Measurements from ENCODE around the gene GSC.

Gene GSC

DNA sequence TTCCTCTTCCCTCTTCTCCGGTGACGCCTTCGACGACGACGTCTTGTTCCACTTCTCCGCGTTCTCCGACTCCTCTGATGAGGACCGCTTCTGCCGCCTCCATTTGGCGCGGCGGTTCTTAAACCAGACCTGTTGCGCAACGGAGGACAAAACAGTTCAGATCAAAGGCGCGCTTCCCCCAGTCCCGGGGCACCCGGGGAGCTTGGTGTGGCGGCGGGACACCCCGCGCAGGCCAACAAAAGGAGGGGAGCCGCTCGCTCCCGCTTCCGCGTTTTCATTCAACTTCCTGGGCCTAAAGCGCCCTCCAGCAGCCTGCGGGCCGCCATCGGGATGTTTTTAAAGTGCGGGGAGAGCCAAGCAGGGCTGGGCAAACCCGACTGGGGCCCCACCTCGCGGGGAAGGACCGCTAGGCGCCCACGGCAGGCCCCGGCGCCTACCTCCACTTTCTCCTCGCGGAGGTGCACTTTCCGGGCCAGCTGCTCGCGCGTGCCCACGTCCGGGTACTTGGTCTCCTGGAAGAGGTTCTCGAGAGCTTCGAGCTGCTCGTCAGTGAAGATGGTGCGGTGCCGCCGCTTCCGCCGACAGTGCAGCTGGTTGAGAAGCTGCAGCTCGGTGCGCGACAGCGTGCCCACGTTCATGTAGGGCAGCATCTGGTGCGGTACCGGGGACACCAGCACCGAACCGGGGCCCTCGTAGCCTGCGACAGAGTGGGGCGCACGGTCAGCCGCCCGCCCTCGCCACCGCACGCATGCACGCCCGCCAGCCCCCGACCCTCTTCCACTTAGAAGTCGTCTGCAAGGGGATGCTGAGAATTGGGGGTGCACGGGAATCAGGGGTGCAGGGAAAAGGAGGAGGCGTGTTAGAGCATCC, 1.2 kb downstream of the GSC start:
- Mint-ChIP-seq H3K4me1 (ENCODE audit: low read depth in 2 of 2) (peaks cover 8 to 14% of the 10 kb centered on the region in 2 donors), H3K9me3 (no peaks in the 10 kb centered on the region), H3K27ac (peak overlapping the region in 1 of 2 donors; percentile 82), H3K36me3 (ENCODE audit: insufficient read depth) (peaks cover 16% of the 10 kb centered on the region), H3K4me3 (peak overlapping the region; percentile 81 to 86), H3K27me3 (peaks cover 82 to 94% of the 10 kb centered on the region in 2 donors)
- ATAC-seq (replicated peaks) (peak; percentile 55), DNase-seq (peak in 2 of 3 experiments; percentile 3 to 5)

DNA sequence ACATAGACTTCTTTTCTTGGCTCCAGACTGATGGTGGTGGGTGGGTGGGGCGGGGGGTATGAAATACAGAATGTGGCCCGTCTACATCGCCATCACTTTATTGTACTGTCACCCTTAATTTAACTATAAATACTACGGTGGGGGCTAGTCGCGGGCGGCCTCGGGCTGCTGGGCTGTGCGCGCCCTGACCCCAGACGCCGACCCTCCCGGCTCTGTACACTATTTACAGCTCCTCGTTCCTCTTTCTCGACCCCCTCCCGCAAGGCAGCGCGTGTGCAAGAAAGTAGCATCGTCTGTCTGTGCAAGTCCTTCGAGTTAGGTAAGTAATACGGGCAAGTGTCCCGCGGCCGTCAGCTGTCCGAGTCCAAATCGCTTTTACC, 1.8 kb downstream of the GSC start:
- Mint-ChIP-seq H3K27ac (no peak overlapping the region), H3K9me3 (no peaks in the 10 kb centered on the region), H3K4me1 (ENCODE audit: low read depth in 2 of 2) (peaks cover 8 to 14% of the 10 kb centered on the region in 2 donors), H3K27me3 (peaks cover 82 to 94% of the 10 kb centered on the region in 2 donors), H3K4me3 (peak overlapping the region; percentile 81 to 86), H3K36me3 (ENCODE audit: insufficient read depth) (peaks cover 12% of the 10 kb centered on the region)
- DNase-seq (no peak), ATAC-seq (replicated peaks) (no peak)

DNA sequence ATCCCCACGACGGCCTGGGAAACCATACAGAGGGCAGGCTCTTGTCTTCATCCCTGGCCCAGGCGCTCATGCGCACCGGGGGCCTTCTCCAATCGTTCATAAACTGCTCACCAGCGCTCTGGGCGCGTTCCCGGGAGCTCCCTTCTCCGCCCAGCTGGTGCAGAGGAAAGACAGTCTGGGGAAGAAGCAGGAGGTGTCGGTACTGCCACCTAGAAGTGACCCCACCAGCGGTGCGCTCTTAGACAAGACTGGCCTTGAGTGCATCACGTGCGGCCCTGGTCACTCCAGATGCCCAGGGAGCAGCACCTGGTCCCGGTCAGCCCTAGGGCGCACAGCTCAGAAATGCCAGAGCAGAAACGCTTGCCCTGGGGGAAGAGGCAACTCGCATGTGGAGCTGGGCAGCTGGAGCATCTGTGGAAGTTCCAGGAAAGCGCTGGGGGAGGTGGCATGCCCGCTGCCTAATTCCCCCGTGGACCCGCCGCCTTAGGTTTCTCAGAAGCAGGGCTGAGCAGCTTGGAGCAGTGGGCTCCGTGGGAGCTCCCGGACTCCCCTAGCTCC, 2.5 kb downstream of the GSC start:
- Mint-ChIP-seq H3K27me3 (peaks cover 80 to 94% of the 10 kb centered on the region in 2 donors), H3K27ac (no peak overlapping the region), H3K9me3 (no peaks in the 10 kb centered on the region)

DNA sequence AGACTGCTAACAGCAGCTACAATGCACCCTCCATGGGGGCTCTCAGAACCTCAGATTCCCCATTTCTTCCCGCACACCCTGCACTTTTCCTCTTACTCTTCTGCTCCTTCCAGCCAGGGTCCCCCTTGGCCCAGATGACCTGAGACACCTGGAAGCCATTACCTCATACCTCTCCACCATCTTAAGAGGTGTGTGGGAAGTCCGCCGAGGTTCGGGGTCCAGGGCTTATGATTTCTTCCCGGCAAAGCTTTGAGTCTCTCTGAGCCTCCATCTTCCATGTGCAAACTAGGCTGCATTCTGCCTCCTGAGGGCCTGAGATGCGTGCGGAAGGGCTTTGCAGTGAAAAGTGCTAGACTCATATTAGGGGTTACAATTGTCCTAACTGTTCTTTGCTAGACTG, 5.3 kb downstream of the GSC start:
- H3K36me3 Mint-ChIP-seq (ENCODE audit: insufficient read depth) = peaks cover 6% of the 10 kb centered on the region

More for the DNA sequence above, 2.5 kb downstream of the GSC start:
- Mint-ChIP-seq H3K4me3 (peak overlapping the region; percentile 14 to 26), H3K4me1 (ENCODE audit: low read depth in 2 of 2) (peaks cover 8 to 14% of the 10 kb centered on the region in 2 donors), H3K36me3 (ENCODE audit: insufficient read depth) (peaks cover 6% of the 10 kb centered on the region)
- DNase-seq (no peak), ATAC-seq (replicated peaks) (no peak)

DNA sequence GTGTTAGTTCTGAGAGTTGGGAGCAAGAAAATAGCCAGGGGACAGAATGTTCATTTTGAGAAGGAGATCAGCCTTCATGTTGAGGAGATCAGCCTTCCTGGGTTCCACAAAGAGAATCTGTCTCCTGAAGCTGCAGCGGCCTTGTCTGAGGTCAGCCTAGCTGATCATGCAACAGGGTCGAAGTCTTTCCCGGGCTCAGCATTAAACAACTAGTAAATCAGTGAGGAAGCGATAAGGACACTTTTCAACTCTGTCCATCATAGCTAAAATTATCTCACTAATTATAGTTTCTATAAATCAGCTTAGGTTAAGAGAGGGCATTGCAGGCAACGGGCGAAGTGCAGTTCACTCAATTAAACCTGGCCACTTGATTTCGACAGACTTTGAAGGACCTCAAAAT, 7.5 kb downstream of the GSC start:
- DNase-seq = no peak
- ATAC-seq (replicated peaks) = no peak
- Mint-ChIP-seq H3K27me3 (peaks cover 46 to 74% of the 10 kb centered on the region in 2 donors), H3K27ac (no peak overlapping the region), H3K9me3 (no peaks in the 10 kb centered on the region), H3K36me3 (ENCODE audit: insufficient read depth) (peaks cover 3% of the 10 kb centered on the region), H3K4me3 (no peak overlapping the region), H3K4me1 (ENCODE audit: low read depth in 2 of 2) (no peaks in the 10 kb centered on the region)

More for the DNA sequence above, 5.3 kb downstream of the GSC start:
- no peaks in the 10 kb centered on the region for H3K9me3 Mint-ChIP-seq
- H3K4me1 Mint-ChIP-seq (ENCODE audit: low read depth in 2 of 2) = peaks cover 8 to 10% of the 10 kb centered on the region in 2 donors
- H3K27ac Mint-ChIP-seq = no peak overlapping the region
- H3K4me3 Mint-ChIP-seq = no peak overlapping the region
- no peak for ATAC-seq (replicated peaks)
- DNase-seq = no peak
- H3K27me3 Mint-ChIP-seq = peaks cover 65 to 81% of the 10 kb centered on the region in 2 donors

DNA sequence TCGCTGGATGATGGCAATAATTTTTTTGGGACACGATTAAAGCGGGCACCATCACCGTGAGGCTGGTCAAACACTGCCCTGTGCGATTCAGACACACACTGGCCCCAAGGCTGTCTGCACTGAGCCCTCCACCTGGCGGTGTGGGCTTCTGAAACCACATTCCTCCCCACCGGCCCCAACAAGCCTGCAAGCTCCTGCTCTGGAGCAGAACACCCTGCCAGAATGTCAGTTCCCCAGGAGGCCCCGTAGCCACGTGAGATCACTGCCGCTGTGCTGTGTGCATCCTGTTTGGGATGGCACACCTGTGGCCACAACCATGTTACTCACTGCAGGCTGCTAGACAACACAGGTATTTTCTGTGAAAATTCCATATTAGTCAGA, 7.9 kb downstream of the GSC start:
- ATAC-seq (replicated peaks) (no peak), DNase-seq (no peak)
- Mint-ChIP-seq H3K4me1 (ENCODE audit: low read depth in 2 of 2) (no peaks in the 10 kb centered on the region), H3K4me3 (no peak overlapping the region), H3K27ac (no peak overlapping the region), H3K9me3 (no peaks in the 10 kb centered on the region), H3K27me3 (peaks cover 42 to 70% of the 10 kb centered on the region in 2 donors), H3K36me3 (ENCODE audit: insufficient read depth) (peaks cover 3% of the 10 kb centered on the region)

DNA sequence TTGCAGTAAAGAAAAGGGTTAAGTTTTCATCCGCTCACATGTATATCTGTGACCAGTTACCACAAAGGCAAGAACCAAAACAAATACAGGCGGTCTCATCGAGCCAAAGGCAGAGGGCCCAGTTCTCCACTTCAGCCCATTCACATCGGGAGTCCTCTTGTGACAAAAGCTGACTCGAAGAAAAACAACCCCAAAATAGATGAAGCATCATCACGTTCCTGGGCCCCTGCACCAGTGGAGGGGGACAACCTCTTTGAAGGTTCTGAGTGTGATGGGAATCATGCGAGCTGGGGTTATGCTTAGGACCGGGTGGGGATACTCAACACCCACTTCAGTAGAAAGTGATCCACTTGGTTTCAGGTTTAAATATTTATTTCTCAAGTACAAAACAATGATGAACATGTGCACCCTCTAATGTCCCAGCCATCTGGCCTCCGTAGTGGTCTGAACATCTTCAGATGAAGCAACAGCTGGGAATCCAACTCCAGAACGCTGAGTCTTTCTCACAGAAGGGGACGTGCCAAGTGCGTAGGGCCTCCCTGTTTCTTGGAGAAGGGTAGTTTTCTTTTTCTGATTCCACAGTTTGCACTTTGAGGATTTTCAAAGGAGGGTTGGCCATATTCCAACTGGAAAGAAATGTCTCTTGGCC, 8.4 kb downstream of the GSC start:
- peaks cover 3% of the 10 kb centered on the region for H3K36me3 Mint-ChIP-seq (ENCODE audit: insufficient read depth)
- H3K27ac Mint-ChIP-seq = no peak overlapping the region
- H3K27me3 Mint-ChIP-seq = peaks cover 38 to 68% of the 10 kb centered on the region in 2 donors
- no peak overlapping the region for H3K4me3 Mint-ChIP-seq
- no peaks in the 10 kb centered on the region for H3K4me1 Mint-ChIP-seq (ENCODE audit: low read depth in 2 of 2)
- DNase-seq = no peak
- no peaks in the 10 kb centered on the region for H3K9me3 Mint-ChIP-seq
- ATAC-seq (replicated peaks) = no peak

DNA sequence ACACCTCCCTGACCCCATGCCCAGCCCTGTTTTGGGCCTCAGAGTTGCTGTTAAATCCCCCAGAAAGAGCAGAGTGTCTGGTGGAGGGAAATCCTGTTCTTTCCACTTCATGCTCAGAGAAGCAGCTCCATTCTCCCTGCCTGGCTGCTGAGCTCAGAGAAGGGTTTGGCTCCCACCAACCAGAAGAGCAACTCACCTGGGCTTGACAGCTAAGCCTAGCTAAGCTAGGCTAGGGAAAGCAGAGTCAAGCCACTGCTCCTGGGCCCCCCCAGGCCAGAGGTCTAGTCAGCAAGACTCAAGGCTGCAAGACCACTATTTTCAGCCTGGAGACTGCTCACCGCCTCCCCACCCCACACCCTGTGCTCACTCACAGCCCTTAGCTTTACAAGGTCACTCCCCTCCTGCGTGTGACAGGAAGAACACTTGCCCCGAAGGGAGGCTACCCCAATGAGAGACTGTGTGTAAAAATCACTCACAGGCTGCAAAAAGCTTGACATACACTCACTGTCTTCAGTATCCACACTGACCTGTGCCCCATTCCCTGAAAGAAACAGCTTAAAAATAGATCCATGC, 13.5 kb downstream of the GSC start:
- H3K4me3 Mint-ChIP-seq = no peak overlapping the region

DNA sequence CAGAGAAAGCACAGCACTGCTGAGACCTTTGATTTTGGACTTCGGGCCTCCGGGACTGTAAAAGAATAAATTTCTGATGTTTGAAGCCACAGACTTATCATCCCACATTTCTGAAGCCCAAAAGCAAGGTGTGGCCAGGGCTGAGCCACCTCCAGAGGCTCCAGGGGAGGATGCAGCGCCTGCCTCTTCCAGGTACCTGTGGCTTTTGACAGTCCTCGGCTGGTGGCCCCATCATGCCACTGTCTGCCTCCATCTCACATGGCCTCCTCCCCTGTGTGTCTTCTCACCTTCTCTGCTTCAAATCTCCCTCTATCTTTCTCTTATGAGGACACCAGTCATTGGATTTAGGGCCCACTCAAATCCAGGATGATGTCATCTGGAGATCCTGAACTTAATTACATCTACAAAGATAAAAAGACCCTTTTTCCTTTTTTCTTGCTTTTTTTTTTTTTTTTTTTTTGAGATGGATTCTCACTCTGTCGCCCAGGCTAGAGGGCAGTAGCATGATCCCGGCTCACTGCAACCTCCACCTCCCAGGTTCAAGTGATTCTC, 15.4 kb downstream of the GSC start:
- Mint-ChIP-seq H3K4me1 (ENCODE audit: low read depth in 2 of 2) (no peaks in the 10 kb centered on the region), H3K9me3 (no peaks in the 10 kb centered on the region), H3K4me3 (no peak overlapping the region), H3K27ac (no peak overlapping the region), H3K27me3 (peaks cover 6 to 32% of the 10 kb centered on the region in 2 donors), H3K36me3 (ENCODE audit: insufficient read depth) (no peaks in the 10 kb centered on the region)
- no peak for ATAC-seq (replicated peaks)
- DNase-seq = no peak

More for the DNA sequence above, 13.5 kb downstream of the GSC start:
- DNase-seq (no peak), ATAC-seq (replicated peaks) (no peak)
- H3K4me1 Mint-ChIP-seq (ENCODE audit: low read depth in 2 of 2) = no peaks in the 10 kb centered on the region
- no peaks in the 10 kb centered on the region for H3K9me3 Mint-ChIP-seq
- H3K27ac Mint-ChIP-seq = no peak overlapping the region
- H3K36me3 Mint-ChIP-seq (ENCODE audit: insufficient read depth) = no peaks in the 10 kb centered on the region
- peaks cover 6 to 32% of the 10 kb centered on the region in 2 donors for H3K27me3 Mint-ChIP-seq

DNA sequence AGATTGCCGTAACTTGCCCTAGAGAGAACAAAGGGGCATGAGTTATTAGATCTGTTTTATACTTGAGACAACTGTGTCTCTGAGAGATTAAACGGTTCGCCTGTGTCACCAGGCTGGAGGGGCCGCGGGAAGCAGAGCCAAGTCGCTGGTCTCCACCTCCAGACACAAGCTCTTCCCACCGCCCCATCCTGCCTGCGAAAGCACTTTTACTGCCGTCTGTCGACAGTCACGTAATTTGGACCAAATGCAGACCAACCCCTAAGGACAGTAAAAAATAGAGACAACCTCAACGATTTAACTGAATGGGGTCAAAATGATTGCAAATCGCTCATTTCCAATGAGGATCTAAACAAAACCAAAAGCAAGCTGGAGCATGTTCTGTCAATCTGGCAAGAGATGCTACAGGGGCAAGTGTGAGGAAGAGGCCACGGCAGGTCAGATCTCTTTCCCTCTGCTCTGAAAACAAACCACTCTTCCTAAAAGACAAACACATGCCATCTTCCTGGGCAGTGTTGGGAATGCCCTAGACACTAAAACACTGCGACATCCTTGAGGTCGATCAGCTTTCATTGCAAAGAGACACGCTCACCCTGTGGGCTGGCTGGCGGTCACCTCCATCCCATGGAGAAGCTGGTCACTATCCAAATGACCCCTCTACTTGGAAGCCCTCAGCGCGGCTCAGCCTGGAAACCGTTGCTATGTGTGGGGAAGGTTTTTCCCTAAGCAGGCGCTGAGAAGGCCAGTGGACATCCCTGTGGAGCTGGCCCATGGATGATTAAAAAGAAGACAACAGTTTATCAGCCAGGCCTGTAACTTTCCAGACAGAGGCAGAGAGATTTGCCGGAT, 17.1 kb downstream of the GSC start:
- ATAC-seq (replicated peaks) (no peak), DNase-seq (no peak)
- Mint-ChIP-seq H3K4me1 (ENCODE audit: low read depth in 2 of 2) (no peaks in the 10 kb centered on the region), H3K36me3 (ENCODE audit: insufficient read depth) (no peaks in the 10 kb centered on the region), H3K27ac (no peak overlapping the region), H3K4me3 (no peak overlapping the region), H3K27me3 (peaks cover 6 to 21% of the 10 kb centered on the region in 2 donors), H3K9me3 (no peaks in the 10 kb centered on the region)

DNA sequence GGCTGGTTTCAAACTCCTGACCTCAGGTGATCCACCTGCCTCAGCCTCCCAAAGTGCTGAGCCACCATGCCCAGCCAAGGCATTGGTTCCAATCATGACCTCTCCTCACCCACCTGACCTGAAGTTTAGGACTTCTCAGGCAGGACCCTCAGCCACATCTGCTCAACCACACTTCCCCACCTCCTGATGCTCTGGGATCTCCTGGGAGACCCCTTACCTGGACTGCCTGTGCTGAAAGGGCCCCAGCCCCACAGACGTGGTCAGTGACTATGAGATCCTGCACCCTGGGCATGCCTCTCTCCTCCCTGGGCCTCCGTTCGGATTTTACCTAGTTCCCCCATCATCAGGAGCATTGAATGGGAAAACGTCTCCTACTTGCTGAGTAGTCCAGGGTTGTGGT, 18.0 kb downstream of the GSC start:
- Mint-ChIP-seq H3K4me3 (no peak overlapping the region), H3K9me3 (no peaks in the 10 kb centered on the region), H3K4me1 (ENCODE audit: low read depth in 2 of 2) (no peaks in the 10 kb centered on the region), H3K36me3 (ENCODE audit: insufficient read depth) (no peaks in the 10 kb centered on the region), H3K27ac (no peak overlapping the region), H3K27me3 (peaks cover 6 to 16% of the 10 kb centered on the region in 2 donors)
- ATAC-seq (replicated peaks) = no peak
- no peak for DNase-seq

DNA sequence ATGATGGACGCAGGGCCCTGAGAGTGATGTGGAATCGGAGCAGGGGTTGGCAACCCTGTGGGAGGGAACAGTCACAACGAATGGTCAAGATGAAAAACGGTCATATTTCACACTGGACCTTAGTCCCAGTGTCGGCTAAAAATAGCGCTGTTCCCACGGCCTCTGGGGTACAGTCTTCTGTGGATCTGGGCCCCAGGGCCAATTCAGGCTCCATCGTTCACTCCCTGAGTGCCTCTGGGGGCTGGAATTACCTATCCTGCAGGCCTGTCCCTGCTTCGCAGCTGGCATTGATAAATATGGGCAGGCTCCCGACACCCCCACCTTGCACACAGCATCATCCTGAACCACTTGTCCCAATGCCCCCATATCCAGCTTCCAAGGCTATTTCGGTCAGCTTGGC, 18.6 kb downstream of the GSC start:
- Mint-ChIP-seq H3K4me3 (no peak overlapping the region), H3K36me3 (ENCODE audit: insufficient read depth) (no peaks in the 10 kb centered on the region), H3K4me1 (ENCODE audit: low read depth in 2 of 2) (no peaks in the 10 kb centered on the region), H3K27ac (no peak overlapping the region), H3K27me3 (peaks cover 6 to 12% of the 10 kb centered on the region in 2 donors), H3K9me3 (no peaks in the 10 kb centered on the region)
- ATAC-seq (replicated peaks) (no peak), DNase-seq (no peak)

Measured in effector memory CD8-positive, alpha-beta T cell (primary cell).